SHP77 treated with DMSO at 0.1 percent for 48 hours (cell line): Measurements from ENCODE around the gene TELO2.

Experiments
- DNase-seq: peaks from one replicate; lab custom pipeline; 2025; lab: John Stamatoyannopoulos, UW

TELO2 gene

GRCh38 chr16:1498899-1499676, 5.9 kb downstream of the TELO2 start:
- no peak for DNase-seq

GRCh38 chr16:1499756-1500464, 6.8 kb downstream of the TELO2 start:
- no peak for DNase-seq

- no peak for DNase-seq
These were observed 7.4 kb downstream of the TELO2 start for GRCh38 chr16:1500465-1501150.

- no peak for DNase-seq
These were observed 8.5 kb downstream of the TELO2 start for GRCh38 chr16:1501630-1502029.

- DNase-seq: no peak
These were observed 9.2 kb downstream of the TELO2 start for GRCh38 chr16:1502092-1503004.

- DNase-seq: no peak
These were observed 10.2 kb downstream of the TELO2 start for GRCh38 chr16:1503110-1503955.

- DNase-seq: no peak
These were observed 12.1 kb downstream of the TELO2 start for GRCh38 chr16:1505073-1505844.

GRCh38 chr16:1505912-1506311, 12.8 kb downstream of the TELO2 start:
- no peak for DNase-seq

GRCh38 chr16:1506494-1507213, 13.5 kb downstream of the TELO2 start:
- no peak for DNase-seq

GRCh38 chr16:1508494-1509187, 15.5 kb downstream of the TELO2 start:
- no peak for DNase-seq

GRCh38 chr16:1509307-1510221, 16.4 kb downstream of the TELO2 start:
- DNase-seq: no peak

GRCh38 chr16:1510272-1510671, 17.1 kb downstream of the TELO2 start:
- DNase-seq: no peak

- DNase-seq: no peak
These were observed 17.8 kb downstream of the TELO2 start for GRCh38 chr16:1510941-1511351.

- no peak for DNase-seq
These were observed 18.8 kb downstream of the TELO2 start for GRCh38 chr16:1511662-1512569.

GRCh38 chr16:1512774-1513173, 19.6 kb downstream of the TELO2 start:
- no peak for DNase-seq

- DNase-seq: no peak
These were observed 21.3 kb downstream of the TELO2 start for GRCh38 chr16:1514507-1514906.
